RWPE1 (cell line): ENCODE measurements around the gene C22orf39.

Experiments used
- CTCF ChIA-PET: fragments of 350-600 bp; sonication (Branson Sonifier 250); formaldehyde crosslinking; extraction: SDS; loops from one replicate; lab custom pipeline; 2021; lab: Yijun Ruan, JAX
- POLR2A ChIA-PET: fragments of 400-600 bp; formaldehyde crosslinking; extraction: SDS; loops from one replicate; lab custom pipeline; 2020; ENCODE audit warnings: antibody characterized with exemption; ENCODE audit not compliant: low non-redundant PET; lab: Yijun Ruan, JAX
- DNase-seq: peaks from one replicate; pipeline ENCODE4 v3.0.0; 2012; ENCODE audit warnings: low spot score
- H3K27ac ChIP-seq: fragments of 450-650 bp; 2 replicates; pipeline ENCODE4 v1.5.1; 2017
- CTCF ChIP-seq: fragments of 450-650 bp; conservative IDR thresholded peaks from 2 replicates; pipeline ENCODE4 v1.5.1; 2017; ENCODE audit warnings: low read depth, mild to moderate bottlenecking

The C22orf39 gene

GRCh38 chr22:19405133-19405532, 42.4 kb downstream of the C22orf39 start:
- H3K27ac ChIP-seq = no peak overlapping the region
- TF ChIP-seq CTCF = no peak
- POLR2A ChIA-PET = no interaction called here
- CTCF ChIA-PET = interaction anchor here (0.5 kb wide), 1 partner anchor 72 kb away, joined by 4 read pairs; no protein-coding TSS in a partner anchor
- no peak for DNase-seq

GRCh38 chr22:19404676-19405075, 42.8 kb downstream of the C22orf39 start:
- no peak for DNase-seq
- H3K27ac ChIP-seq = no peak overlapping the region
- CTCF ChIA-PET = no interaction called here
- POLR2A ChIA-PET = no interaction called here
- no peak for TF ChIP-seq CTCF

- POLR2A ChIA-PET = no interaction called here
- no peak overlapping the region for H3K27ac ChIP-seq
- CTCF ChIA-PET = no interaction called here
- no peak for DNase-seq
- no peak for TF ChIP-seq CTCF
Measured at GRCh38 chr22:19402642-19403191, 44.8 kb downstream of the C22orf39 start.

- H3K27ac ChIP-seq = no peak overlapping the region
- ChIA-PET POLR2A (no interaction called here), CTCF (no interaction called here)
- no peak for DNase-seq
- no peak for TF ChIP-seq CTCF
Measured at GRCh38 chr22:19401483-19401882, 46.0 kb downstream of the C22orf39 start.

GRCh38 chr22:19400881-19401280, 46.6 kb downstream of the C22orf39 start:
- no peak for DNase-seq
- ChIA-PET CTCF (no interaction called here), POLR2A (no interaction called here)
- no peak for TF ChIP-seq CTCF
- no peak overlapping the region for H3K27ac ChIP-seq

- no peak for DNase-seq
- 0 out of 2 replicates have a peak overlapping the region, but pooled peaks have one; percentile 11 for H3K27ac ChIP-seq
- TF ChIP-seq CTCF = no peak
- POLR2A ChIA-PET = no interaction called here
- CTCF ChIA-PET = interaction anchor here (0.5 kb wide), 1 partner anchor 14 kb away, joined by 7 read pairs; no protein-coding TSS in a partner anchor
Measured at GRCh38 chr22:19398652-19399051, 48.9 kb downstream of the C22orf39 start.
